GM18508 (cell line): ENCODE data around the gene ANGEL1.

Experiments
- ATAC-seq: cut with Tn5 transposase; IDR thresholded peaks from one replicate; pipeline ENCODE4 v1.9.1; 2021; ENCODE audit warnings: moderate number of reproducible peaks; ENCODE audit not compliant: insufficient read depth, unreplicated experiment

ANGEL1 gene

GRCh38 chr14:76780875-76781647 is 31.6 kb downstream of the ANGEL1 start:
- ATAC-seq: no peak

- ATAC-seq: no peak
Measured at GRCh38 chr14:76780360-76780759, 32.3 kb downstream of the ANGEL1 start.

- no peak for ATAC-seq
Measured at GRCh38 chr14:76780058-76780345, 32.7 kb downstream of the ANGEL1 start.

GRCh38 chr14:76779221-76780057 is 33.2 kb downstream of the ANGEL1 start:
- ATAC-seq: no peak

- no peak for ATAC-seq
Measured at GRCh38 chr14:76778546-76779215, 34.0 kb downstream of the ANGEL1 start.

- no peak for ATAC-seq
Measured at GRCh38 chr14:76777721-76778120, 35.0 kb downstream of the ANGEL1 start.

- no peak for ATAC-seq
Measured at GRCh38 chr14:76776428-76777251, 36.0 kb downstream of the ANGEL1 start.

- no peak for ATAC-seq
Measured at GRCh38 chr14:76775695-76776427, 36.8 kb downstream of the ANGEL1 start.

- no peak for ATAC-seq
Measured at GRCh38 chr14:76774821-76775694, 37.6 kb downstream of the ANGEL1 start.

- ATAC-seq: no peak
Measured at GRCh38 chr14:76773956-76774820, 38.5 kb downstream of the ANGEL1 start.

- ATAC-seq: no peak
Measured at GRCh38 chr14:76773188-76773885, 39.3 kb downstream of the ANGEL1 start.

- ATAC-seq: no peak
Measured at GRCh38 chr14:76772300-76773187, 40.1 kb downstream of the ANGEL1 start.

- ATAC-seq: no peak
Measured at GRCh38 chr14:76771437-76771980, 41.2 kb downstream of the ANGEL1 start.

GRCh38 chr14:76770521-76771436 is 41.9 kb downstream of the ANGEL1 start:
- no peak for ATAC-seq
